Forelimb muscle (tissue), 1 donor: ENCODE results near the gene SEZ6. TPM values are rescaled to one million over a fixed set of nuclear protein-coding genes. Genes with fewer than 3 reads are reported as not detected.

Source experiments
- DNase-seq: peaks from one replicate; pipeline ENCODE4 v3.0.0-alpha.2; 2013; ENCODE audit warnings: low read depth
- polyA plus RNA-seq: library from polyadenylated mRNA; unstranded; fragments of 120-200 nt; gene quantifications from one replicate; pipeline ENCODE4 v1.2.1, GENCODE V29; 2013; ENCODE audit not compliant: insufficient read length

Gene SEZ6
- polyA plus RNA-seq, 1 donor = 0.34 TPM

GRCh38 chr17:29000973-29001372 is 4.9 kb downstream of the SEZ6 start:
- DNase-seq = no peak

- DNase-seq = no peak
Observed at GRCh38 chr17:28999206-28999605, 6.6 kb downstream of the SEZ6 start.

- DNase-seq = no peak
Observed at GRCh38 chr17:28997806-28998205, 8.0 kb downstream of the SEZ6 start.

GRCh38 chr17:28996554-28997096 is 9.2 kb downstream of the SEZ6 start:
- no peak for DNase-seq

- DNase-seq = no peak
Observed at GRCh38 chr17:28993645-28994426, 12.0 kb downstream of the SEZ6 start.

- no peak for DNase-seq
Observed at GRCh38 chr17:28992625-28993600, 12.9 kb downstream of the SEZ6 start.

GRCh38 chr17:28992185-28992584 is 13.6 kb downstream of the SEZ6 start:
- no peak for DNase-seq

GRCh38 chr17:28991779-28992178 is 14.1 kb downstream of the SEZ6 start:
- DNase-seq = no peak

- DNase-seq = no peak
Observed at GRCh38 chr17:28989028-28989427, 16.8 kb downstream of the SEZ6 start.

- DNase-seq = no peak
Observed at GRCh38 chr17:28988475-28988874, 17.4 kb downstream of the SEZ6 start.

- no peak for DNase-seq
Observed at GRCh38 chr17:28986714-28987655, 18.8 kb downstream of the SEZ6 start.

- no peak for DNase-seq
Observed at GRCh38 chr17:28985950-28986713, 19.7 kb downstream of the SEZ6 start.

- no peak for DNase-seq
Observed at GRCh38 chr17:28983286-28984230, 22.3 kb downstream of the SEZ6 start.

GRCh38 chr17:28982131-28982793 is 23.6 kb downstream of the SEZ6 start:
- DNase-seq = no peak

- DNase-seq = no peak
Observed at GRCh38 chr17:28978356-28978964, 27.4 kb downstream of the SEZ6 start.

GRCh38 chr17:28977659-28978355 is 28.0 kb downstream of the SEZ6 start:
- no peak for DNase-seq

GRCh38 chr17:28975646-28976045 is 30.2 kb downstream of the SEZ6 start:
- DNase-seq = no peak

GRCh38 chr17:28975031-28975430 is 30.8 kb downstream of the SEZ6 start:
- DNase-seq = no peak
